Activated CD4-positive, alpha-beta T cell treated with anti-CD3 and anti-CD28 coated beads, Interleukin-2, amount 50 U/mL, for 24 hours (primary cell): ENCODE measurements around the gene KAZN.

Experiments used
- DNase-seq, 2 donors: peaks; one replicate each; pipeline ENCODE4 v3.0.0-alpha.2; 2020; ENCODE audit warnings: low read depth in 1 of 2, low spot score in 1 of 2

Gene KAZN

DNA sequence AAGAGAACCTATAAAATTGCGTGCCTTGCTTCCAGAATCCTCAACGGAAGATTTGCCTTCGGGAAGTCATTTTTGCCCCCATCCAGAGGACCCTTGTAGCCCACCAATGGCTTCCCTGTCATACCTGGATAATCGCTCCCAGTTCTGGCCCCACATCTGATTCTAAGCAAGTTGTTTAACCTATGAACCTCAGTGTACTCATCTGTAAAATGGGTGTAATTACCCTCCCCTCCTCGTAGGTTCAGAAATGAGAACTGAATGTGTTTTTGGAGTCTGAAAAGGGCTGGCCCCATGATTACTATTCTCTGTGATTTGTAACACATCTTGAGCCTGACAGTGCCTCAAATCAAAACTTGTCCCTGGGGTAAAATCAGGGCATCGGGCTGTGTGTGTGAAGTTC is 473.5 kb downstream of the KAZN start:
- no peak for DNase-seq

- no peak for DNase-seq
Measured at GRCh38 chr1:15073799-15074308, 475.4 kb downstream of the KAZN start.

- DNase-seq: no peak
Measured at GRCh38 chr1:15075175-15075574, 476.7 kb downstream of the KAZN start.

GRCh38 chr1:15075817-15076216 is 477.3 kb downstream of the KAZN start:
- no peak for DNase-seq

DNA sequence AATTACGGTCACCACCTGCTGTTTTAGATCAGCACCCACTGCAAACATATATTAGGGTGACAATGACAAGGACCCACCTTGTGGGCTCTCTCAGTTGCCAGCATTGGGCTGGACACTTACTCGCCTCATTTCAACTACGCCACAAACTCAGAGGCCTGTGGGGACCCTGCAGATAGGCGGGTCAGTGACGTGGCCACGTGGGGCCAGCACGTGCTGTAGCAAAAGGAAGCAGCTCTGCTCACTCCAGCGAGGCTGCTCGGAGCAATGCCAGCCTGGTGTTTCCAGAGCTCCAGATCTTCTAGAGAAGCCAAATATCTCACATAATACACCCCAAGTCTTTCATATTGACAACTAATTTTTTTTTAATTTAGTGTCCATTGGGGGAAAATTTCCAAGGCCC is 478.3 kb downstream of the KAZN start:
- no peak for DNase-seq

DNA sequence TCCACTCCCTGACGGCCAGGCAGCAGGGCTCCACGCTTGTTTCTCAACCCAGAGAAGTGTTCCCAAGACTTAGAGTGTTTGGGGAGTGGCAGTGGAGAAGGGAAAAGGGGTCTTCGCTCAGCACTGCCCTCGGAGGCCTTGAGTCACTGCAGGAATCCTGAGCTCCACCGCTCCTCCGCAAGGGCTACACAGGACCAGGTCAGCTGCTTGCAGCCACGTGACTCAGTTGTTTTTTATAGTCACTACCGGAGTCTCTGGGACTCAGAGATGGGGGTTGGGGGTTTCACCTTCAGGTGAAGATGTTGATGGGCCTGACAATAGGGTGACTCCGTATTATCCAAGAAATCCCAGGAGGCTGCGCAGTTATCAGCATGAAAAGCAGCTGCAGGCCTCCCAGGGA is 478.9 kb downstream of the KAZN start:
- DNase-seq: no peak

DNA sequence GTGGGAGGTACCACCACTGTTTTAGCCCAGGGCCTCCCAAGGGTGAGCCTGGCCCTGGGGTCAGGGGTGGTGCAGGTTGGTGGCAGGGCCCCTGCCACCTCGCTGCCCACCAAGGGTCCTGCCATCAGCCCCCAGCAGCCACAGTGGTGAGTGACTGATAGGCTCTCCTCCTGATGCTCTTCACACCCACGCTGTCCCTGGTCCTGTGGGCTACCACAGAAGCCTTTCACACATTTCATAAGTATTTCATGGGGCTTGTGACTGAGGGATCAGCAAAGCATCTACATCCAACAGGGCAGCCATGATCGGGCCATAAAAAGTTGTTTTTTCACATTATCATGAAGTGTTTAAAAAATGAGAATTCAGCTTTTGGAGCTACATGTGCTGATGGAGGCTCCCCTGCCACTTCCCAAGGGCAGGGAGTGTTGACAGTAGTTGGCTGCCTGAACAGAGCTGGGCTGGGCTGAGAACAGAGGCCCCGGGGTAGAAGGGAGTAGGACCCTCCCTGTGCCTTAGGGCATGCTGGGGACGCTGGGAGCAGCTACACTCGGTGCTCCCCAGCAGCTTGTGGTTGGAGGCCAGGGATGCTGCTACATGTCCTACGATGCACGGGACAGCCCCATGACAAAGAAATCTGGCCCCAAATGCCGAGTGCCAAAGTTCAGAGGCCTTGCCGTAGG is 482.0 kb downstream of the KAZN start:
- no peak for DNase-seq

DNA sequence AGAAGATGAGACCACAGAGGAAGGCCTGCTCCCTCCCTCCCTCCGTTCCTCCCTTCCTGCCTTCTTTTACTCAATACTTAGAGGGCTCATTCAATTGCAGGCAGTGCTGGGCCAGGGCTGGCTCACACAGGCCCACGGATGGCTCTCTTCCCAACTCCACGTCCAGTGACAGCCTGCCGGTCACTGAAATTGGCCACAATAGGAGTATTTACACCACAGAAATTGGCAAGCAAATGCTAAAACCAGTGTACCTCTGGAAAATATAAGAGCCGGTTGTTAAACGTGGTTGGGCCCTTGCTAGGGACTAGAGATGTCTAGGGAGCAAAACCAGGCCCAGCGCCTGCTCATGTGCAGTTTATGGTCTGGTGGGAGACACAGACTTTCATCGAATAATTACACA is 482.6 kb downstream of the KAZN start:
- DNase-seq: no peak

DNA sequence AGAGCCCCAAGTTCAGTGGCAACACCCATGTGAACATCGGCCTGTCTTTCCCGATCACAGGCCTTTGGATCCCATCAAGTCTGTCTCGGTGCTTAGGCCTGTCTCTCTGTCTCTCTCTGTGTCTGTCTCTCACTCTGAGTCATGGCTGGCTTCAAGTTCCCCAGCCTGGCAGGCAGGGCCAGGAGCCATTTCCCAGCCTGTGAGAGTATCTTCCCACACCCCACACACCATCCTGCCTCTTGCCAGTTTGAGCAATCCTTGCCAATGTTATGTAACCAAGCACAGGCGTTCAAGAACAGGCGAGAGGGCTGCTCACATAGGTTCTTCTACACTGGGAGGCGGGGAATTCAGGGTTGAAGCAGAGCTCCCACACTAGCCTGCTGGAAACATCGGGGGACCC is 485.1 kb downstream of the KAZN start:
- DNase-seq: no peak

DNA sequence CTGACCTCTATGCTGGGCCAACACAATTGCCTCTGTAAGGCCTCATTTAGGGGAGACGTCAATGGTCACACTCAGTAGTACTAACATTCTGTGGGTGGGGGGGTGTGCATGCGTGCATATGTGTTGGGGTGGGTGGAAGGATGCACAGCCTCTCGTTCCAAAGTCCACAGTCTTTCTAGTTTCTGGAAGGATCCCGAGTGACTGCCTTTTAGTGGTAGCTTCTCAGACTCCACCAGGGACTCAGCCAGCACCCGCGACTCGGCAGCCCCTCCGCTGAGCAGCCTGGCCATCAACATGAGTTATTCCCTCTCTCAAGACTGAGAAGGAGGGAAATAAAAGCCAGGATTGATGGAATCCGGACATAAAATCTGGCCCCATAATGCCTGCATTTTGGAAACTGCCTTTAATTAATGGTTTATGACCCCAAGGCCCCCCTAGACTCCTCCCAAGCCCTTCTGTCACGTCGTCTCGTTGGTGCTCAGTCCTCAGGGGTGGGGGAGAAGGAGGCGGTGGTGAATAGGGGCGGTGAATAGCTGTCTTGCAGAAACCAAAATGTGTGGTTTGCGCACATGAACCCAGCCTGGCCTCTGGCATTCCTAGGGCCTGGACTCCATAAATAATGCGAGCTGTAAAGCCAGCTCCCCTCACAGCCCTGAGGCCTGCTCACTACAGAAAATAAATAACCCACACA is 489.9 kb downstream of the KAZN start:
- DNase-seq: no peak

DNA sequence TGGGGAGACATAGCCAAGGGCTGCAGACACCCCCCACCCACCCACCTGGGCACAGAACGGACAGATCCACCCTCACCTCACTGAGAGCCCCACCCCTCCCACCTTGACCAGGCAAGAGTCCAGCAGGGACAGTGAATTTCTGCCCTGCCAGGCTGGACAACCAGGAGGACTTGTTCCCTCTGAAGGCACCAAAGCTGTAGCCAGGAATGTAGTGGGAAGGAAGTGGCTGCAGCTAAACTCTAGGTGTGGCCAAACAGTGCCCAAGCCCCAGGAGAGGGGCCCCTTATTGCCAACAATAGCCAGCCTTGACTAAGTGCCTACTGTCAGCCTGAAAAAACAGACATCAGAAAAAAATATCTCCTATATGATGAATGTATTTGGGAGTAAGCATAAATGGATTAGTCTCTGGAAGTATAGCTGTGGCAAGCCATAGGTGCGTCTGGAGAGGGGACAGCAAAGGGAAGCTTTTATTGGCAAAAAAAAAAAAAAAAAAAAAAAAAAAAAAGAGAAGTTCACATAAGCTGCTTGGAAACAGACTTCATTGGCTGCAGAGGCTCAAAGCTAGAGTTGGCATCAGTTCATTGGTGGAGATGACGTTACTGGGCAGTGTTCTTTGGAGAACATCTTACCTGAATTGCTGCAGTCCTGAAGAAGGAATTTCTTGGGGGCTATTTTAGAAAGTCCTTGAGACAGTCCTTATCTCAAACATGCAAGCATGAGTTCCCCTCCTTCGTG is 490.9 kb downstream of the KAZN start:
- DNase-seq: no peak

GRCh38 chr1:15090373-15090772 is 491.9 kb downstream of the KAZN start:
- DNase-seq: no peak

GRCh38 chr1:15094056-15094455 is 495.6 kb downstream of the KAZN start:
- DNase-seq: no peak

GRCh38 chr1:15094719-15095495 is 496.4 kb downstream of the KAZN start:
- DNase-seq: no peak

GRCh38 chr1:15095496-15095875 is 497.0 kb downstream of the KAZN start:
- DNase-seq: no peak

DNA sequence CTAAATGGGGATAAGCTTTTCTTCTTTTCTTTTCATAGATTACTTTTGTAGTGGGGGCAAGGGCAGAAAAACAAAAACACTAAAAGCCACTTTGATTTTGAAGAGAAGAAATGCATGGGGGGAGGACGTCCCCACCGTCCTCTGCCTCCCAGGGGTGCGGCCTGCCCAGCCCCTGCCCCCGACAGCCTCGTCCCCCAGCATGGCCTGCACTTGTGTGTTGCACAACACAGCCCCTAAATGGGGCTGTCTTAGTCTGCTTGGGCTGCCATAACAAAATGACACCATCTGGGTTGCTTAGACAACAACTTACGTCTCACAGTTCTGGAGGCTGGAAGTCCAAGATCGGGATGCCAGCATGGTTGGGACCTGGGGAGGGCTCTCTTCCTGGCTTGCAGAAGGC is 497.8 kb downstream of the KAZN start:
- DNase-seq: no peak

- DNase-seq: no peak
Measured at GRCh38 chr1:15098176-15099125, 500.0 kb downstream of the KAZN start.

DNA sequence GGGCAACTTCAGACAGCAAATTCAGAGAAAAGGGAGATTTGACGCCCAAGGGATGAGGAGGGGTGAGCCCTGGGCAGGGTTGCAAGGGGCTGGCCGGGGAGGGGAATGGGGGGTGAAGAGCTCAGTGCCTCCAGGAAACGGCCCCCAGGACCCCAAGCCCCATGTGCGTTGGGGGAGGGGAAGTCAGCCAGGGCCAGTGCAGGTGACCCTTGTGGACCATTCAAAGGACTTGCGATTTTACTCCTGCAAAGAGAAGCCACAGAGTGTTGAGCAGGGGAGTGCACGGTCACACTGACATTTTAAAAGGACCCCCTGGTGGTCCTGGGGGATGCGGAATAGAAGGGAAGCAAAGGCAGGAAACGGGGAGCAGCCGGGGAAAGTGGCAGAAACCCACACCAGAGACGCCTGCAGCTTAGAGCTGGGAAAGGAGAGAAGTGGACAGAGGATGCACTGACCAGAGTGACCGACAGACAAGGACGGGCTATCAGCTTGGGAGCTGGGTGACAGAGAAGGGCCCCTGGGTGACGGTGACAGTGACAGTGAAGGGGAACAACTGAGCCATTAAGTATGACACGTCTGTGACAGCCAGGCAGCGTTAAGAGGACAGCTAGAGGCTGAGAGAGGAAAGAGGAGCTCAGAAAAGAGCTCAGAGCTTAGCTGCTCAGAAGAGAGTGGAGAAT is 501.1 kb downstream of the KAZN start:
- no peak for DNase-seq

GRCh38 chr1:15100121-15100879 is 501.8 kb downstream of the KAZN start:
- peak in 1 of 2 donors; percentile 28 for DNase-seq
